Testis (tissue), 3 donors: ENCODE data around the gene ETHE1. TPM values are rescaled to one million over a fixed set of nuclear protein-coding genes. Genes with fewer than 3 reads are reported as not detected.

Experiments
- DNase-seq: peaks from one replicate; pipeline ENCODE4 v3.0.0-alpha.2; 2019
- H3K27ac ChIP-seq, 2 donors: fragments of 200-600 bp; sonication (generic); one replicate each; pipeline ENCODE4 v1.5.1; 2019
- H3K27me3 ChIP-seq: fragments of 200-600 bp; sonication (generic); one replicate; pipeline ENCODE4 v1.5.1; 2019
- H3K36me3 ChIP-seq: fragments of 200-600 bp; sonication (generic); one replicate; pipeline ENCODE4 v1.5.1; 2017; ENCODE audit warnings: low read depth; ENCODE audit errors: missing control alignments
- H3K4me1 ChIP-seq: fragments of 200-600 bp; sonication (generic); one replicate; pipeline ENCODE4 v1.5.1; 2019
- H3K4me3 ChIP-seq, 2 donors: fragments of 200-600 bp; sonication (generic); one replicate each; pipeline ENCODE4 v1.5.1; 2017 to 2019
- H3K9me3 ChIP-seq: fragments of 200-600 bp; sonication (generic); one replicate; pipeline ENCODE4 v1.5.1; 2017
- POLR2A ChIP-seq: fragments of 450-650 bp; IDR thresholded peaks from one replicate; pipeline ENCODE4 v1.6.1; 2017; ENCODE audit warnings: antibody characterized with exemption, mild to moderate bottlenecking, moderate library complexity
- WGBS, 2 donors: methylation state at CpG; one replicate each; pipeline ENCODE4 v1.1.5; 2018; 5-methylcytosine and 5-hydroxymethylcytosine counted together
- intact Hi-C: fragments of 100-400 bp; cut with DNase I; formaldehyde crosslinking; loops from one replicate; pipeline ENCODE4 v1.15.1; 2023; ENCODE audit warnings: low total_unique reads
- polyA plus RNA-seq: library from polyadenylated mRNA; stranded (reverse); fragments of 350-450 nt; fragmentation: Illumina TruSeq; extraction: RNeasy Lipid Tissue Mini Kit (QIAGEN cat#74804); gene quantifications from one replicate; pipeline ENCODE4 v1.2.3, GENCODE V29; 2014; ENCODE audit warnings: low read depth, low replicate concordance; ENCODE audit not compliant: insufficient read depth
- total RNA-seq, 2 donors: library from RNA; depleted of rRNA; stranded (reverse); fragments of >200 nt; gene quantifications; one replicate each; pipeline ENCODE4 v1.2.3, GENCODE V29; 2016
- TF ChIP-seq, protein P1 (sequence below), 3 experiments: fragments of 450-650 bp in 2 of 3; fragments of 200-600 bp in 1 of 3; sonication (generic) in 1 of 3; IDR thresholded peaks; one replicate each; pipeline ENCODE4 v1.5.1; 2016 to 2019; ENCODE audit warnings: antibody characterized with exemption in 3 of 3, mild to moderate bottlenecking in 2 of 3, moderate library complexity in 1 of 3

The ETHE1 gene
- total and polyA plus RNA-seq, 3 donors from 2014 or later, result 11.2 to 13.1 (median 11.5) TPM

GRCh38 chr19:43463381-43464133 lies 63.4 kb downstream of the ETHE1 start:
- Histone ChIP-seq H3K27ac (peak overlapping the region; percentile 67 to 68), H3K4me1 (peaks cover 2% of the 10 kb centered on the region), H3K36me3 (no peaks in the 10 kb centered on the region), H3K27me3 (no peaks in the 10 kb centered on the region), H3K4me3 (peak overlapping the region; percentile 58 to 76), H3K9me3 (no peaks in the 10 kb centered on the region)
- intact Hi-C loops, result no loop called here
- WGBS, 2 donors, result 0 to 1% methylated on average over 16 to 55 of the region's 57 CpGs
- DNase-seq, result peak; percentile 97
- TF ChIP-seq, protein P1, sequence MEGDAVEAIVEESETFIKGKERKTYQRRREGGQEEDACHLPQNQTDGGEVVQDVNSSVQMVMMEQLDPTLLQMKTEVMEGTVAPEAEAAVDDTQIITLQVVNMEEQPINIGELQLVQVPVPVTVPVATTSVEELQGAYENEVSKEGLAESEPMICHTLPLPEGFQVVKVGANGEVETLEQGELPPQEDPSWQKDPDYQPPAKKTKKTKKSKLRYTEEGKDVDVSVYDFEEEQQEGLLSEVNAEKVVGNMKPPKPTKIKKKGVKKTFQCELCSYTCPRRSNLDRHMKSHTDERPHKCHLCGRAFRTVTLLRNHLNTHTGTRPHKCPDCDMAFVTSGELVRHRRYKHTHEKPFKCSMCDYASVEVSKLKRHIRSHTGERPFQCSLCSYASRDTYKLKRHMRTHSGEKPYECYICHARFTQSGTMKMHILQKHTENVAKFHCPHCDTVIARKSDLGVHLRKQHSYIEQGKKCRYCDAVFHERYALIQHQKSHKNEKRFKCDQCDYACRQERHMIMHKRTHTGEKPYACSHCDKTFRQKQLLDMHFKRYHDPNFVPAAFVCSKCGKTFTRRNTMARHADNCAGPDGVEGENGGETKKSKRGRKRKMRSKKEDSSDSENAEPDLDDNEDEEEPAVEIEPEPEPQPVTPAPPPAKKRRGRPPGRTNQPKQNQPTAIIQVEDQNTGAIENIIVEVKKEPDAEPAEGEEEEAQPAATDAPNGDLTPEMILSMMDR (IDR thresholded peaks at IDR 0.05), result no peak
- TF ChIP-seq POLR2A, result no peak

DNA sequence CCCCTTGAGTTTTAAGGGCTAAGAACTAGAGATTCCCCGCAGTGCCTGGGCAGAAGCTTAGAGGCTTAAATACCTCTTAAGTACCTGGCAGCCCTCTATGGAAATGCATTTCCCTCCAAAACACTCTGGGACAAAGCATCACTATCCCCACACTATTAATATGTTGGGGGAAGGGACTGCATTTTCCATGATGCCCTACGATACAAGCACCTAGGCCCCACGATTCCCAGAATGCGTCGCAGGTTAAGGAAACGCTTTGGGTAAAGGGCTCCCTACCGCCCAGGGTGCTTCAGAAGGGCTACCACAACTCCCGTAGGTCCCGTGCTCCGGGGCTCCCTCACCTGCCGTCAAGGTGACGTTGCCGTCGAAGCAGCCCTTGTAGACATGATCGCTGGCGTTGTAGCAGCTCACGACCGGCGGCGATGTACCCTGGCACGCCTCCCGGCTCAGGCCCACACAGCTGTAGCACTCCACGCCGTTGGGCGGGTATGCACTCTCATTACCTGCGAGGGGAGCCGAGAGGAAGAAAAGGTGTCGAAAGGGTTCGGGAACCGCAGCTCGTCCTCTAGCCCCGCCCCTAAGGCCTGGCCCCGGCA lies 64.1 kb downstream of the ETHE1 start:
- Histone ChIP-seq H3K4me1 (peaks cover 2% of the 10 kb centered on the region), H3K4me3 (peak overlapping the region; percentile 58 to 76), H3K36me3 (no peaks in the 10 kb centered on the region), H3K27me3 (no peaks in the 10 kb centered on the region), H3K9me3 (no peaks in the 10 kb centered on the region), H3K27ac (peak overlapping the region; percentile 67 to 68)
- intact Hi-C loops, result no loop called here
- DNase-seq, result no peak
- no peak for TF ChIP-seq POLR2A
- TF ChIP-seq, protein P1 (IDR thresholded peaks at IDR 0.05), result no peak
- WGBS, 2 donors, result 11 to 13% methylated on average over 24 to 30 of the region's 33 CpGs

GRCh38 chr19:43462383-43462782 lies 64.6 kb downstream of the ETHE1 start:
- intact Hi-C loops, result no loop called here
- no peak for DNase-seq
- Histone ChIP-seq H3K36me3 (no peaks in the 10 kb centered on the region), H3K27ac (no peak overlapping the region), H3K27me3 (no peaks in the 10 kb centered on the region), H3K4me3 (peak overlapping the region in 1 of 2 donors; percentile 76), H3K4me1 (peaks cover 2% of the 10 kb centered on the region), H3K9me3 (no peaks in the 10 kb centered on the region)
- WGBS, 2 donors, result 76 to 91% methylated on average over 7 of the region's 7 CpGs
- no peak for TF ChIP-seq POLR2A
- TF ChIP-seq, protein P1 (IDR thresholded peaks at IDR 0.05), result no peak

- H3K27ac ChIP-seq, result no peak overlapping the region
- intact Hi-C loops, result no loop called here
- no peaks in the 10 kb centered on the region for H3K36me3 ChIP-seq
- no peak for DNase-seq
- TF ChIP-seq POLR2A, result no peak
- TF ChIP-seq, protein P1 (IDR thresholded peaks at IDR 0.05), result no peak
- no peaks in the 10 kb centered on the region for H3K9me3 ChIP-seq
- WGBS, 2 donors, result 94 to 95% methylated on average over 11 to 12 of the region's 12 CpGs
- no peak overlapping the region for H3K4me3 ChIP-seq
- no peaks in the 10 kb centered on the region for H3K27me3 ChIP-seq
- H3K4me1 ChIP-seq, result peaks cover 2% of the 10 kb centered on the region
These were observed 65.7 kb downstream of the ETHE1 start for GRCh38 chr19:43461303-43461702.
